Mucosa of stomach (tissue), 1 donor: Measurements from ENCODE around the gene ST14.
"Not testable (repeated sequence)": the region's sequence is repeated elsewhere in the genome, so short reads cannot be mapped to it uniquely, and the experiment has no call there.

Experiments
- H3K27me3 ChIP-seq: one replicate; pipeline ENCODE4 v1.7.0; 2013; ENCODE audit warnings: mild to moderate bottlenecking, low read length; ENCODE audit not compliant: control insufficient read depth, insufficient read depth
- H3K36me3 ChIP-seq: one replicate; pipeline ENCODE4 v1.7.0; 2013; ENCODE audit warnings: low read length; ENCODE audit not compliant: control insufficient read depth, insufficient read depth
- H3K4me1 ChIP-seq: one replicate; pipeline ENCODE4 v1.7.0; 2013; ENCODE audit warnings: mild to moderate bottlenecking, low read length; ENCODE audit not compliant: control insufficient read depth, insufficient read depth
- H3K4me3 ChIP-seq: one replicate; pipeline ENCODE4 v1.7.0; 2013; ENCODE audit warnings: low read length
- H3K9ac ChIP-seq: one replicate; pipeline ENCODE4 v1.7.0; 2013; ENCODE audit warnings: mild to moderate bottlenecking, low read length, moderate library complexity
- H3K9me3 ChIP-seq: one replicate; pipeline ENCODE4 v1.7.0; 2013; ENCODE audit warnings: mild to moderate bottlenecking, low read length, moderate library complexity; ENCODE audit not compliant: control insufficient read depth
- donor health status: Pancreatic carcinoma.

The ST14 gene

GRCh38 chr11:130216591-130217132 is 57.1 kb downstream of the ST14 start:
- H3K36me3 ChIP-seq = no peaks in the 10 kb centered on the region
- H3K9me3 ChIP-seq = no peaks in the 10 kb centered on the region
- H3K4me1 ChIP-seq = peaks cover 5% of the 10 kb centered on the region
- H3K27me3 ChIP-seq = no peaks in the 10 kb centered on the region
- H3K4me3 ChIP-seq = no peak overlapping the region
- H3K9ac ChIP-seq = no peak overlapping the region

- no peaks in the 10 kb centered on the region for H3K36me3 ChIP-seq
- H3K4me1 ChIP-seq = peaks cover 5% of the 10 kb centered on the region
- no peak overlapping the region for H3K9ac ChIP-seq
- no peak overlapping the region for H3K4me3 ChIP-seq
- H3K27me3 ChIP-seq = no peaks in the 10 kb centered on the region
- no peaks in the 10 kb centered on the region for H3K9me3 ChIP-seq
Measured at GRCh38 chr11:130217133-130218031, 57.8 kb downstream of the ST14 start.

DNA sequence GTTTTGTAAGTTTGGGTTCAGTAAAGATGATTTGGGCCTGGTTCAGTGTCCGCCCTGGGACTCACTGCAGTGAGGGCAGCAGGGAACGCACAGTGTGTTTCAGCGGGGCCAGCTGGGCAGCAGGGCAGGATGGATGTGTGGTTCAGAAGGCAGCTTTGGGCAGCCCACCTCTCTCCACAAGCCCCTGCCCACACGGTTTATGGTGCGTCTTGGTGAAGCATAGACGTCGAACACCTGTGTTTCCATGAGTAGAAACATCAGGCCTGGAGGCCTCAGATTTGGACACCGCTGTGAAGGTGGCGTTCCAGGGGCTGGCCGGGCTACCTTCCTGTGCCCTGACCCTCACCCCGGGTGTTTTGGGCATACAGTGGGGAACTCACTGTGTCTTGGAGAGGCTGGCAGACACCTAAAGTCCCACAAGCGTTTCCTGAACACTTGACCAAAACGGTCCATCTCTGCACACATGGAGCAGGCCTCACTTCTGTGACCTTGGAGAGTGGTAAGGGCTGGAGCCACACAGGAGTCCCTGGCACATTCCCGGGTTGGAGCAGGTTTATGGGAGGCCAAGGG is 59.0 kb downstream of the ST14 start:
- no peak overlapping the region for H3K9ac ChIP-seq
- H3K27me3 ChIP-seq = no peaks in the 10 kb centered on the region
- no peaks in the 10 kb centered on the region for H3K9me3 ChIP-seq
- H3K4me1 ChIP-seq = peaks cover under 1% of the 10 kb centered on the region
- no peaks in the 10 kb centered on the region for H3K36me3 ChIP-seq
- H3K4me3 ChIP-seq = no peak overlapping the region

GRCh38 chr11:130219148-130219547 is 59.6 kb downstream of the ST14 start:
- H3K27me3 ChIP-seq = no peaks in the 10 kb centered on the region
- H3K4me1 ChIP-seq = no peaks in the 10 kb centered on the region
- no peak overlapping the region for H3K4me3 ChIP-seq
- no peaks in the 10 kb centered on the region for H3K9me3 ChIP-seq
- H3K36me3 ChIP-seq = no peaks in the 10 kb centered on the region
- no peak overlapping the region for H3K9ac ChIP-seq

DNA sequence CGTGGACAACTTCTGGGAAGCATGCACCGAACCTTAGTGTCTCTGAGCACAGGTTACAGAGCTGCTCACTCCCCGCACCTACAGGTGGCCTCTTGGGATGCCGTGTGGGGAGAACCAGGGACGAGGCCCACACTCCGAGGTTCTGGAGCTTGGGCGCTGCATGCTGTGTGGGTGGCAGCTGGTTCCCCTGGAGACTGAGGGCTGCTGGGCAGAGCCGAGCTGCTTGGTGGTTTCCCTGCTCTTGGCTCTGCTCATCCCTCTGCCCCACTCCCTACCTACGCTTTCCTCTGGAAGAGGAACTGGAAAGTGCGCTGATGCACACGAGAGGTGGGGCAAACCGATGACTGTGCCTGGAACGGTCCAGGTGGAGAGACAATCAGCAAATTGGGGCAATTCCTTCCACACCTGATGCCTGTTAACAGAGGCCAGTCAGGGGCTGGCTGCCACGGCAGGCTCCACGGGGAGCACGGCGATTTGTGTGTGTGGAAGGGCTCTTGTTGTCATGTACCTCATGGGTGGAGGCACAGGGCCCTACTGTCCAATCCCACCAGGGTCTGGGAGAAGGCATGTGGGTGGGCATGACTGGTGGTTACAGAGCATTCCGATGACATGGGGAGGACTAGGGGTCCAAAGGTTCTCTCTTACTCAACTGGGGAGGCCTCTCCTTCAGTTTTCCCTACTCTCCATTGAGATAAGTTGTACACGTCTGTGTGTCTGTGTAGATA is 60.9 kb downstream of the ST14 start:
- H3K4me3 ChIP-seq = no peak overlapping the region
- H3K9me3 ChIP-seq = no peaks in the 10 kb centered on the region
- no peaks in the 10 kb centered on the region for H3K36me3 ChIP-seq
- no peaks in the 10 kb centered on the region for H3K4me1 ChIP-seq
- H3K27me3 ChIP-seq = no peaks in the 10 kb centered on the region
- no peak overlapping the region for H3K9ac ChIP-seq

DNA sequence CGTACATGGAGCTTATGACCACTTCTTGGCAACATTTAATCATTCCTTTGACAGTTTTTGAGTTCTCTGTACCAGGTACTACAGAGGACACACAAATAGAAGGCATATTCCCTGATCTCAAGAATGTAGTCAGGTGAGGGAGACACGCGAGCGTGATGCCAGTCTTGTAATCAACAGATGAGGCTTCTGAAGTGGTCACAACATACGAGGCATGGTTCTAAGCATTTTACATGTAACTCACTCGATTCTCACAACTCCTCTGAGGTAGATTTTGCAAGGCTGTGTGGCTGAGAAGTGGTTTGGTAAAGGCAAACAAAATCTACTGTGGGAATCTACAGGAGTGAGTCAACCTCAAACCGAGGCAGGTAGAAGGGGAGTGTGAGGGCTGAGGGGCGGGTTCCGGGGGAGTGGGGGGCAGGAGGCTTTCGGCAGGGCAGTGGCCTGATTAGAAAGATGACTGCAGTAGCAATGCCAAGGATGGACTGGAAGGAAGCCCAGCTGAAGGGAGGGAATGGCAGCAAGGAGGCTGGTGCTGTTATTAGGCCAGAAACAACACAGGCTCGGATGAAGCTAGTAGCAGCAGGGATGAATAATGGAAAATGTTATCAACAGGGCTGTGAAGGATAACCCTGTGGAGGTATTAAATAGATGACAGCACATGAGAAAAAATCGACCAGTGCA is 63.8 kb downstream of the ST14 start:
- Histone ChIP-seq H3K4me1 (no peaks in the 10 kb centered on the region), H3K27me3 (no peaks in the 10 kb centered on the region), H3K9ac (no peak overlapping the region), H3K36me3 (no peaks in the 10 kb centered on the region), H3K9me3 (no peaks in the 10 kb centered on the region), H3K4me3 (no peak overlapping the region)

GRCh38 chr11:130227373-130227772 is 67.8 kb downstream of the ST14 start:
- H3K36me3 ChIP-seq = no peaks in the 10 kb centered on the region
- no peaks in the 10 kb centered on the region for H3K9me3 ChIP-seq
- no peaks in the 10 kb centered on the region for H3K4me1 ChIP-seq
- no peak overlapping the region for H3K9ac ChIP-seq
- no peaks in the 10 kb centered on the region for H3K27me3 ChIP-seq
- no peak overlapping the region for H3K4me3 ChIP-seq

DNA sequence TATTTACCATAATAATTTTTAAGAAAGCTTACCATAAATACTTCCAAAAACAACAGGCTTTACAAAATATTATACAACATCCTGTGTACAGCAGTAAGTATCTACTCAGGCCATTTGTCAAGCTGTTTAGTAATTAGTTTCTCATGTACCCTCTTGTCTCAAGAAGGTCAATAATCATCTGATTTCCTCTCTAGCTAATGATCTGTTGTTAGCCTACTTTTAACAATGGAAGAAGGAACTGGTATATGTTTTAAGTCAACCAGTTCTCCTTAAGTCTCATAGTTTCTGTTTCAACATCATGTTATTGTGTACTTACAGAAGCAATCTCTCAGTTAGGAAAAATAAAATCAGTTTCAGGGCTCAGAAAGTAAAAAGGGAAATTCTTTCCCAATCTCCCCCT is 73.9 kb downstream of the ST14 start:
- not testable (repeated sequence) for H3K9ac ChIP-seq, H3K4me1 ChIP-seq, H3K36me3 ChIP-seq, H3K4me3 ChIP-seq, H3K9me3 ChIP-seq, H3K27me3 ChIP-seq

GRCh38 chr11:130233888-130234287 is 74.3 kb downstream of the ST14 start:
- H3K4me1 ChIP-seq, H3K27me3 ChIP-seq, H3K9ac ChIP-seq, H3K4me3 ChIP-seq, H3K9me3 ChIP-seq, H3K36me3 ChIP-seq: not testable (repeated sequence)

DNA sequence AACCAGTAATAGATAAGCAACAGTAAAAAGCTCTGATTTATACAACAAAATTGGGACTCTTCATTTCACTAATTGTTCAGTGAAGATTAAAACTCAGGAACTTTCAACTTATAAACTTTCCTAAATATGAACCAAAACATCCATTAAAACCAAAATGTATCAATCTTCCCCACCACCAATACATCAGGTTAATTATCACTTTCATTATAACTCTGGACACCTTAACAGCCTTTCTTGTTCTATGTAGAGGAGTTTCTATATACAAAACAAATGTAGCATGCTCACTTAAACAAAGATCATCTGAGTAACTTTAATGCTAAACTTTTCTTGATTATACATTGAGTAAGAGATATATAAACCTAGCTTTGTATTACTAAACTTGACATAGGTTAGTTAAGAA is 74.7 kb downstream of the ST14 start:
- no peaks in the 10 kb centered on the region for H3K4me1 ChIP-seq
- H3K27me3 ChIP-seq = no peaks in the 10 kb centered on the region
- no peak overlapping the region for H3K9ac ChIP-seq
- no peaks in the 10 kb centered on the region for H3K9me3 ChIP-seq
- no peak overlapping the region for H3K4me3 ChIP-seq
- no peaks in the 10 kb centered on the region for H3K36me3 ChIP-seq

- no peaks in the 10 kb centered on the region for H3K27me3 ChIP-seq
- no peak overlapping the region for H3K4me3 ChIP-seq
- no peak overlapping the region for H3K9ac ChIP-seq
- peaks cover 4% of the 10 kb centered on the region for H3K4me1 ChIP-seq
- H3K36me3 ChIP-seq = no peaks in the 10 kb centered on the region
- H3K9me3 ChIP-seq = no peaks in the 10 kb centered on the region
Measured at GRCh38 chr11:130237282-130238006, 77.9 kb downstream of the ST14 start.
